GM21367 (cell line): ENCODE results near the gene RNF113B.

Source experiments
- ATAC-seq: cut with Tn5 transposase; IDR thresholded peaks from one replicate; pipeline ENCODE4 v1.9.1; 2021; ENCODE audit not compliant: unreplicated experiment

The RNF113B gene

GRCh38 chr13:98175043-98175442 lies 2.0 kb downstream of the RNF113B start:
- ATAC-seq, result no peak

- no peak for ATAC-seq
Observed at GRCh38 chr13:98174307-98174706, 2.8 kb downstream of the RNF113B start.

- ATAC-seq, result no peak
Observed at GRCh38 chr13:98173431-98174152, 3.5 kb downstream of the RNF113B start.

- no peak for ATAC-seq
Observed at GRCh38 chr13:98172590-98173422, 4.3 kb downstream of the RNF113B start.

- ATAC-seq, result no peak
Observed at GRCh38 chr13:98171900-98172589, 5.0 kb downstream of the RNF113B start.

GRCh38 chr13:98169331-98169730 lies 7.7 kb downstream of the RNF113B start:
- ATAC-seq, result no peak

- no peak for ATAC-seq
Observed at GRCh38 chr13:98162935-98163334, 14.1 kb downstream of the RNF113B start.

- no peak for ATAC-seq
Observed at GRCh38 chr13:98158172-98158899, 18.7 kb downstream of the RNF113B start.

GRCh38 chr13:98157609-98158008 lies 19.5 kb downstream of the RNF113B start:
- no peak for ATAC-seq

- no peak for ATAC-seq
Observed at GRCh38 chr13:98157188-98157587, 19.9 kb downstream of the RNF113B start.

- ATAC-seq, result no peak
Observed at GRCh38 chr13:98156259-98156658, 20.8 kb downstream of the RNF113B start.

- no peak for ATAC-seq
Observed at GRCh38 chr13:98155475-98156109, 21.5 kb downstream of the RNF113B start.

GRCh38 chr13:98150832-98151479 lies 26.1 kb downstream of the RNF113B start:
- no peak for ATAC-seq

- no peak for ATAC-seq
Observed at GRCh38 chr13:98147521-98147920, 29.5 kb downstream of the RNF113B start.

GRCh38 chr13:98144801-98145350 lies 32.2 kb downstream of the RNF113B start:
- ATAC-seq, result no peak

GRCh38 chr13:98144027-98144741 lies 32.9 kb downstream of the RNF113B start:
- ATAC-seq, result no peak

- peak; percentile 8 for ATAC-seq
Observed at GRCh38 chr13:98143601-98144026, 33.5 kb downstream of the RNF113B start.

- ATAC-seq, result peak; percentile 26
Observed at GRCh38 chr13:98143157-98143553, 33.9 kb downstream of the RNF113B start.
